Caco-2 (cell line): Measurements from ENCODE around the gene NFATC4. TPM values are rescaled to one million over a fixed set of nuclear protein-coding genes. Genes with fewer than 3 reads are reported as not detected.

Source experiments
- BruUV-seq: library from RNA; stranded (reverse); fragments of 400-500 nt; replicated peaks from 2 replicates; lab custom pipeline; 2021; lab: Mats Ljungman, UMichigan
- CTCF ChIA-PET: fragments of 300-600 bp; sonication (Branson Sonifier 250); formaldehyde crosslinking; loops from one replicate; lab custom pipeline; 2022; ENCODE audit warnings: antibody characterized with exemption; lab: Charles Lee
- POLR2A ChIA-PET: fragments of 300-600 bp; sonication (Branson Sonifier 250); formaldehyde crosslinking; loops from one replicate; lab custom pipeline; 2022; ENCODE audit warnings: antibody characterized with exemption; lab: Charles Lee
- DNase-seq, 2 experiments: peaks; one replicate each; pipeline versions ENCODE4 v3.0.0 to v3.0.0-alpha.2; 2020 to 2022
- H3K27me3 ChIP-seq: replicated peaks from 2 replicates; pipeline ENCODE4 v1.6.0; 2011; ENCODE audit warnings: low read length; ENCODE audit not compliant: control insufficient read depth, insufficient read depth
- H3K36me3 ChIP-seq: 2 replicates; pipeline ENCODE4 v1.5.1; 2011; ENCODE audit warnings: low read length; ENCODE audit not compliant: control insufficient read depth, insufficient read depth
- H3K4me1 ChIP-seq: fragments of 250-450 bp; sonication (Bioruptor Pico); 2 replicates; pipeline ENCODE4 v1.5.1; 2020; ENCODE audit warnings: mild to moderate bottlenecking
- H3K4me3 ChIP-seq: 2 replicates; pipeline ENCODE4 v1.5.1; 2011; ENCODE audit warnings: low read depth, mild to moderate bottlenecking, control low read depth, low read length
- H3K9me3 ChIP-seq: fragments of 250-450 bp; sonication (Bioruptor Pico); 2 replicates; pipeline ENCODE4 v1.5.1; 2020; ENCODE audit warnings: mild to moderate bottlenecking, moderate library complexity
- H3K27ac Mint-ChIP-seq: one replicate; pipeline ENCODE4 v1.8.0; 2022; ENCODE audit warnings: mixed read lengths; ENCODE audit not compliant: unreplicated experiment
- H3K27me3 Mint-ChIP-seq: one replicate; pipeline ENCODE4 v1.8.0; 2022; ENCODE audit warnings: mixed read lengths; ENCODE audit not compliant: insufficient read depth, unreplicated experiment
- H3K36me3 Mint-ChIP-seq: one replicate; pipeline ENCODE4 v1.8.0; 2022; ENCODE audit warnings: mild to moderate bottlenecking, mixed read lengths; ENCODE audit not compliant: insufficient read depth, unreplicated experiment
- H3K4me1 Mint-ChIP-seq: one replicate; pipeline ENCODE4 v1.8.0; 2022; ENCODE audit warnings: low read depth, mixed read lengths; ENCODE audit not compliant: unreplicated experiment
- H3K4me3 Mint-ChIP-seq: one replicate; pipeline ENCODE4 v1.8.0; 2022; ENCODE audit warnings: mild to moderate bottlenecking, moderate library complexity, mixed read lengths; ENCODE audit not compliant: unreplicated experiment
- H3K9me3 Mint-ChIP-seq: one replicate; pipeline ENCODE4 v1.8.0; 2022; ENCODE audit warnings: mixed read lengths; ENCODE audit not compliant: unreplicated experiment
- intact Hi-C: fragments of 100-400 bp; cut with micrococcal nuclease; formaldehyde crosslinking; loops from one replicate; pipeline ENCODE4 v1.10.0; 2022; ENCODE audit not compliant: unreplicated experiment
- total RNA-seq: library from RNA; stranded (reverse); gene quantifications from 2 replicates; pipeline ENCODE4 v1.2.3, GENCODE V29; 2022
- TF ChIP-seq, protein P1 (sequence below), 2 experiments: fragments of 200-600 bp in 1 of 2; IDR thresholded peaks; 1 replicate in 1 of 2; 2 replicates in 1 of 2; pipeline versions ENCODE4 v1.5.1 to v1.8.0; 2011 to 2022; ENCODE audit warnings: antibody characterized with exemption in 1 of 2, control low read depth in 1 of 2, inconsistent platforms in 1 of 2, low read depth in 1 of 2, low read length in 1 of 2, mild to moderate bottlenecking in 1 of 2, moderate library complexity in 1 of 2; ENCODE audit not compliant: insufficient read depth in 1 of 2, severe bottlenecking in 1 of 2, unreplicated experiment in 1 of 2

The NFATC4 gene
- total RNA-seq, 1 experiment from 2014 or later: 0.88 TPM

DNA sequence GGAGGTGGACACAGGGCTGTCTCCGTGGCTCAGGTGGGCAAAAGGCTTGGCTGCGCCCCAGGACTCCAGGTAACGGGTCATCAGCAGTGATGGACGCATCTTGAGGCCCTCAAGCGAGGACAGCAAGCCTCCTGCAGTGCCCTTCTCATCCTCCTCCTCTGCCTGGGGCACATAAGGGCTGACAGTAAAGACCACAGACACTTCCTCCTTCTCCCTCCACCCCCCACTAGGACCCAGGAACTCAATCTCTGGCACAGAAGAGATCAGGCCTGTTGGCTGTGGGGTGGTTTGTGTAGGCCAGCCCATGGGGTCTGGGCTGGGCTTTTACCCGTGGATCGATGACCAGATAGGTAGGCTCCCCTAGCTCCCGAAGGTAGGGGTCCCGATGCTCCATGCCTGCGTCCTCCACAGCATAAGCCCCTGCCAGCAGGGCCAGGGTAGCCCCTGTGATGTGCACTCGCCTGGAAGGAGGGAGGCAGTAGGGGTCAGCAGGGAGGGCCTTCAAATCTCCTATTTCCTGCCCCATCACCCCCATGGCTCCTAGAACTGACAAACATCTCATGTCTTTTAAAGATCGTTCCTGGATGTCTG lies 38.8 kb upstream of the NFATC4 start:
- TF ChIP-seq, protein P1, sequence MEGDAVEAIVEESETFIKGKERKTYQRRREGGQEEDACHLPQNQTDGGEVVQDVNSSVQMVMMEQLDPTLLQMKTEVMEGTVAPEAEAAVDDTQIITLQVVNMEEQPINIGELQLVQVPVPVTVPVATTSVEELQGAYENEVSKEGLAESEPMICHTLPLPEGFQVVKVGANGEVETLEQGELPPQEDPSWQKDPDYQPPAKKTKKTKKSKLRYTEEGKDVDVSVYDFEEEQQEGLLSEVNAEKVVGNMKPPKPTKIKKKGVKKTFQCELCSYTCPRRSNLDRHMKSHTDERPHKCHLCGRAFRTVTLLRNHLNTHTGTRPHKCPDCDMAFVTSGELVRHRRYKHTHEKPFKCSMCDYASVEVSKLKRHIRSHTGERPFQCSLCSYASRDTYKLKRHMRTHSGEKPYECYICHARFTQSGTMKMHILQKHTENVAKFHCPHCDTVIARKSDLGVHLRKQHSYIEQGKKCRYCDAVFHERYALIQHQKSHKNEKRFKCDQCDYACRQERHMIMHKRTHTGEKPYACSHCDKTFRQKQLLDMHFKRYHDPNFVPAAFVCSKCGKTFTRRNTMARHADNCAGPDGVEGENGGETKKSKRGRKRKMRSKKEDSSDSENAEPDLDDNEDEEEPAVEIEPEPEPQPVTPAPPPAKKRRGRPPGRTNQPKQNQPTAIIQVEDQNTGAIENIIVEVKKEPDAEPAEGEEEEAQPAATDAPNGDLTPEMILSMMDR (IDR thresholded peaks at IDR 0.05; ENCODE audit: insufficient read depth in 1 of 2, low read depth in 1 of 2, low read length in 1 of 2, severe bottlenecking in 1 of 2, unreplicated experiment in 1 of 2): no peak
- ChIA-PET CTCF (interaction anchor here (3.1 kb wide), 1 partner anchor 103 kb away, joined by 12 read pairs; no protein-coding TSS in a partner anchor), POLR2A (interaction anchor here (0.6 kb wide), 1 partner anchor 108 kb away, joined by 3 read pairs; no protein-coding TSS in a partner anchor)
- intact Hi-C loops: no loop called here
- no TSS peak for BruUV-seq
- Histone ChIP-seq H3K4me1 (peaks cover 9% of the 10 kb centered on the region), H3K36me3 (no peaks in the 10 kb centered on the region), H3K27me3 (no peaks in the 10 kb centered on the region; the same call in 1 of the 2 replicates), H3K9me3 (no peaks in the 10 kb centered on the region), H3K4me3 (no peak overlapping the region)
- DNase-seq: no peak
- Mint-ChIP-seq H3K27me3 (no peaks in the 10 kb centered on the region), H3K4me3 (no peak overlapping the region), H3K9me3 (no peaks in the 10 kb centered on the region), H3K27ac (no peak overlapping the region), H3K4me1 (peaks cover 7% of the 10 kb centered on the region), H3K36me3 (peaks cover 7% of the 10 kb centered on the region)

DNA sequence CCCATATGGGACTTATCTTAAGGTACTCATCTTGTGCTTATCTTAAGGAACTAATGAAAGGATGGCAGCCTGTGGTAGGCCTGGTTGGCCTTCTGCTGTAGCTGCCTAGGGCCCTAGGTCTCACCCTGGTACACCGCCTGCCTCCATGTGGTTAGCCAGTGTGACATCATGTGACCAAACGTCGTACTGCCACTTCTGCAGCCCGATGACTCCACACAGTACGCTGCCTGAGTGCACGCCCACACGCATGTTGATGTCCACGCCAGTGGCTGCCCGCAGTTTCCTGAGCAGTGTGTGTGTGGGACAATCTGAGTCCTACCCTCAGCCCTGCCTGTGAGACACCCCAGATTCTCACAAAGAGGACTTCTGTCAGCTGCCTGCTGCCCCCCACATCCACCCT lies 38.2 kb upstream of the NFATC4 start:
- BruUV-seq: no TSS peak
- H3K9me3 Mint-ChIP-seq: no peaks in the 10 kb centered on the region
- H3K4me1 Mint-ChIP-seq: peaks cover 7% of the 10 kb centered on the region
- peaks cover 7% of the 10 kb centered on the region for H3K36me3 Mint-ChIP-seq
- Histone ChIP-seq H3K36me3 (no peaks in the 10 kb centered on the region), H3K4me1 (peaks cover 9% of the 10 kb centered on the region), H3K4me3 (no peak overlapping the region), H3K27me3 (no peaks in the 10 kb centered on the region; the same call in 1 of the 2 replicates), H3K9me3 (no peaks in the 10 kb centered on the region)
- intact Hi-C loops: no loop called here
- no peak for DNase-seq
- no peak overlapping the region for H3K27ac Mint-ChIP-seq
- ChIA-PET CTCF (interaction anchor here (3.1 kb wide), 1 partner anchor 102 kb away, joined by 12 read pairs; no protein-coding TSS in a partner anchor), POLR2A (no interaction called here)
- no peaks in the 10 kb centered on the region for H3K27me3 Mint-ChIP-seq
- TF ChIP-seq, protein P1 (IDR thresholded peaks at IDR 0.05; ENCODE audit: insufficient read depth in 1 of 2, low read depth in 1 of 2, low read length in 1 of 2, severe bottlenecking in 1 of 2, unreplicated experiment in 1 of 2): no peak
- no peak overlapping the region for H3K4me3 Mint-ChIP-seq

DNA sequence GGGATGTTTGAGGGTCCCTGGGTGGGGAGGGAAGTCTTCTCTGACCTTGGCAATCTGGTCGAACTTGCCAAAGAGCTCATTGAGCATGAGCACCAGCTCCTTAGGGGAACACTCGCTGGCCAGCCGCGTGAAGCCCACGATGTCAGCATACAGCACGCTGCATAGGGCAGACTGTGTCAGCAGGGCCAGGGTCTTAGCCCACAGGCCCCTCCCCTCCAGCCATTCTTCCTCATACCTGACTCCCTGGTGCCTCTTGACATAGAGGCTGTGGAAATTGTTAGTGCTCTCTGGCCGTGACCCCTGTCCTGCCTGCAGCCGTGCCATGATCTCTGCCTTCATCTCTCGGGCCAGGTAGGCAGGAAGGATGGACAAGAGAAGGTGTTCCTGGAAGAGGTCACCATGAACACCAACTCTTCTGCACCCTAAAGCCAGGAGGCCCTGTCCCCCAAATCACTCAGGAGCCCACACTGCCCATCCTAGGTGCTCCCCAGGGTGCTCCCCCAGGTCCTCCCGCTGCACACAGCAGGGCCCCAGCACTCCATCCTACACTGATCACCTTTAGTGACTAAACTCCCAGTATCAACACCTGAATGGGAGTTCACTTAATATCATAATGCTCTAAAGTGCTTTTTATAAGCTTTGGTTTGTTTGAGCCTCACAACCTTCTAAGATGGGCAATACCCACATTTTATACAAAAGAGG lies 36.9 kb upstream of the NFATC4 start:
- ChIA-PET POLR2A (interaction anchor here (0.5 kb wide), 1 partner anchor 44 kb away, joined by 4 read pairs; no protein-coding TSS in a partner anchor), CTCF (interaction anchor here (0.7 to 0.8 kb wide), 2 partner anchors 51 to 101 kb away, joined by 3 read pairs; no protein-coding TSS in a partner anchor)
- Histone ChIP-seq H3K9me3 (no peaks in the 10 kb centered on the region), H3K36me3 (no peaks in the 10 kb centered on the region), H3K4me3 (no peak overlapping the region), H3K4me1 (peaks cover 9% of the 10 kb centered on the region), H3K27me3 (no peaks in the 10 kb centered on the region; the same call in 1 of the 2 replicates)
- Mint-ChIP-seq H3K4me3 (no peak overlapping the region), H3K27me3 (no peaks in the 10 kb centered on the region), H3K27ac (no peak overlapping the region), H3K9me3 (no peaks in the 10 kb centered on the region), H3K36me3 (peaks cover 7% of the 10 kb centered on the region), H3K4me1 (peaks cover 7% of the 10 kb centered on the region)
- no peak for DNase-seq
- TF ChIP-seq, protein P1 (IDR thresholded peaks at IDR 0.05; ENCODE audit: insufficient read depth in 1 of 2, low read depth in 1 of 2, low read length in 1 of 2, severe bottlenecking in 1 of 2, unreplicated experiment in 1 of 2): no peak
- intact Hi-C loops: no loop called here
- BruUV-seq: no TSS peak
